Measurements from ENCODE around the gene MXRA7.
A peak's percentile ranks its signal among the peaks of the same experiment; 100 is the strongest.
"Not testable (repeated sequence)": the region's sequence is repeated elsewhere in the genome, so short reads cannot be mapped to it uniquely, and the experiment has no call there.

MXRA7 gene

DNA sequence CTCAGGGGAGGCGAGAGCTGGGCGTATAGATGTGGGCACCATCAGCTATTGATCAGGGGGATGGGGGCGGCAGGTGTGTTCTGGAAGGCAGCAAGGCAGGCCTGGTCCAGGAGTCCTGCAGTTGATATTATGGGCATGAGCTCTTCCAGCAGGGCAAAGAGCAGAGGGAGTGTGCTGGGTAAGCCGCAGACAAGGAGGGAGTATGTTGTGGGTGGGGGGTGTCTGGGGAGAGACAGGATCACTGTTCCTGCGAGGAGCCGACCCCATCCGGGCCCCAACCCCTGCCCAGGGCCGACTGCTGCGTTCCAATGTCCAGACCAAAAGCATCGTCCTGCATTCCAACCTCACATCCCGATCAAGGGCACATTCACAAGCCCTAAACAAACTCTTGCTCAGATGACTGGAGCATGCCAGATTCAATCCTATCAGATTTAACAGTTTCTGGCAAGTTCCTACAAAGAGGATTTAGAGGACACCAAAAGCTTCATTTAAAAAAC, 9.2 kb downstream of the MXRA7 start:
- Histone ChIP-seq H3K9me3 (replicated peaks in 1 of 2; ENCODE audit: control insufficient read depth in 2 of 2, insufficient read depth in 1 of 2, low read depth in 1 of 2, low read length in 2 of 2) (peaks cover 0 to 3% of the 10 kb centered on the region in 2 donors), H3K14ac (ENCODE audit: low read length) (peak overlapping the region; percentile 10), H3K4me2 (ENCODE audit: insufficient read depth, low read length, poor library complexity, severe bottlenecking) (peak overlapping the region; percentile 41), H3K18ac (ENCODE audit: low read length) (peak overlapping the region; percentile 80), H3K4me3 (ENCODE audit: low read length in 2 of 2) (peak overlapping the region in 1 of 2 donors; percentile 44), H2BK12ac (ENCODE audit: low read length) (peak overlapping the region; percentile 73), H2BK120ac (ENCODE audit: low read depth, low read length) (peak overlapping the region; percentile 23), H3K27me3 (ENCODE audit: control insufficient read depth in 3 of 3, insufficient read depth in 3 of 3, low read depth in 1 of 3, low read length in 3 of 3) (no peaks in the 10 kb centered on the region), H3K36me3 (replicated peaks in 1 of 2; ENCODE audit: control insufficient read depth in 2 of 2, insufficient read depth in 2 of 2, low read length in 2 of 2) (no peaks in the 10 kb centered on the region), H2BK5ac (ENCODE audit: low read length) (peak overlapping the region; percentile 69), H3K23ac (ENCODE audit: low read depth, low read length, poor library complexity) (peak overlapping the region; percentile 34), H4K91ac (ENCODE audit: low read depth, low read length, poor library complexity) (no peak overlapping the region), H3K4me1 (ENCODE audit: control insufficient read depth in 2 of 2, insufficient read depth in 1 of 2, low read depth in 1 of 2, low read length in 2 of 2) (peaks cover 36% of the 10 kb centered on the region in 2 donors), H2AK5ac (ENCODE audit: low read depth, low read length) (peak overlapping the region; percentile 84), H3K9ac (ENCODE audit: low read depth, low read length, poor library complexity) (peak overlapping the region; percentile 47), H3K27ac (replicated peaks; ENCODE audit: low read length) (peak overlapping the region; percentile 83), H3K79me1 (ENCODE audit: low read depth, low read length) (peaks cover 2% of the 10 kb centered on the region), H4K8ac (ENCODE audit: low read depth, low read length) (no peak overlapping the region), H2AFZ (ENCODE audit: low read length) (peak overlapping the region; percentile 81), H3K4ac (ENCODE audit: low read length) (no peak overlapping the region), H2BK15ac (ENCODE audit: low read length) (peak overlapping the region; percentile 91)
- DNase-seq (ENCODE audit: low spot score), result no peak
- no CpG with 5 or more reads among the region's 11 CpGs for WGBS, 2 donors (ENCODE audit: extremely low coverage in 2 of 2, insufficient read length in 2 of 2, insufficient replicate concordance in 1 of 2)

DNA sequence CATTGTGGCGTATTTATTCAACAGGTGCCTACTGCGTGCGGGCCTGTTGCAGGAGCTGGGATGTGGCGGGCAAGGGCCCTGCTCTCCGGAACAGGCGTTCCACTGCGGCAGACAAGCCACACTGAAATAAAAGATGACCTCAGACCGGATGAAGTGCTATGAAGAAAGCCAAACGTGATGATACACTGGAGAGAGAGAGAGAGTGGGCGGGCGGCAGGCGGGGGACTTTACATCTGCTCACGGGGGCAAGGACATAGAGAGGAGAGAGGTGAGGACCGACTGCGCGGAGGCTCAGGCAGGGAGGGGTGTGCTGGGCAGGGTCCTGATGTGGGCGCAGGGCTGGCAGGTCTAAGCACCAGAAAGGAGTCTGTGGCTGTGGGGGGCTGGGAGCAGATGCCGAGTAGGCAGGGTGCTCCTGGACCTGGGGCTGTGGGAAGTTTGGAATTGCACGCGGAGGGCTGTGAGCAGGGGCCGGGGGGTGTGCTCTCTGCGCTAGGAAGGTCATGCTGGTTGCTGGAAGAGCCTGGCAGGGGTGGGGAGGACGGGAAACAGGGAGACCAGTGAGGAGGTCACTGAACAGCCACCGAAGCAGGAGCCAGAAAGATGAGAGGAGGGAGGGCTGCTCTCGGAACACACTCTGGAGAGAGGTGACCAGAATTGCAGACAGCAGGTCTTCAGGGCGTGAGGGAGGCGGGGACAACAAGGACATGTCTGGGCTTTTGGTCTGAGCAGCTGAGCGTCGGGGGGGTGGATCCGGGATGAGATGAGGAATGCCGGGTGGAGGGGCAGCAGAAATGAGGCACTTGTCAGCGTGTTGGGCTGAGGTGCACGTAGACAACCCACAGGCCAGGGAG, 9.9 kb downstream of the MXRA7 start:
- peak overlapping the region; percentile 47 for H3K9ac ChIP-seq (ENCODE audit: low read depth, low read length, poor library complexity)
- H2AFZ ChIP-seq (ENCODE audit: low read length), result peak overlapping the region; percentile 81
- H2BK120ac ChIP-seq (ENCODE audit: low read depth, low read length), result peak overlapping the region; percentile 97
- no peak overlapping the region for H4K91ac ChIP-seq (ENCODE audit: low read depth, low read length, poor library complexity)
- no peaks in the 10 kb centered on the region for H3K36me3 ChIP-seq (replicated peaks in 1 of 2; ENCODE audit: control insufficient read depth in 2 of 2, insufficient read depth in 2 of 2, low read length in 2 of 2)
- peak overlapping the region; percentile 69 for H2BK5ac ChIP-seq (ENCODE audit: low read length)
- peak overlapping the region; percentile 10 for H3K14ac ChIP-seq (ENCODE audit: low read length)
- peak overlapping the region; percentile 73 for H2BK12ac ChIP-seq (ENCODE audit: low read length)
- peak overlapping the region in 1 of 2 donors; percentile 44 for H3K4me3 ChIP-seq (ENCODE audit: low read length in 2 of 2)
- no peaks in the 10 kb centered on the region for H3K27me3 ChIP-seq (ENCODE audit: control insufficient read depth in 3 of 3, insufficient read depth in 3 of 3, low read depth in 1 of 3, low read length in 3 of 3)
- no peaks in the 10 kb centered on the region for H3K79me1 ChIP-seq (ENCODE audit: low read depth, low read length)
- no peak for DNase-seq (ENCODE audit: low spot score)
- peaks cover 0 to 3% of the 10 kb centered on the region in 2 donors for H3K9me3 ChIP-seq (replicated peaks in 1 of 2; ENCODE audit: control insufficient read depth in 2 of 2, insufficient read depth in 1 of 2, low read depth in 1 of 2, low read length in 2 of 2)
- peaks cover 36 to 37% of the 10 kb centered on the region in 2 donors for H3K4me1 ChIP-seq (ENCODE audit: control insufficient read depth in 2 of 2, insufficient read depth in 1 of 2, low read depth in 1 of 2, low read length in 2 of 2)
- H4K8ac ChIP-seq (ENCODE audit: low read depth, low read length), result no peak overlapping the region
- H3K18ac ChIP-seq (ENCODE audit: low read length), result peak overlapping the region; percentile 80
- H3K23ac ChIP-seq (ENCODE audit: low read depth, low read length, poor library complexity), result peak overlapping the region; percentile 34
- peak overlapping the region; percentile 84 for H2AK5ac ChIP-seq (ENCODE audit: low read depth, low read length)
- no CpG with 5 or more reads among the region's 33 CpGs for WGBS, 2 donors (ENCODE audit: extremely low coverage in 2 of 2, insufficient read length in 2 of 2, insufficient replicate concordance in 1 of 2)
- peak overlapping the region; percentile 46 for H3K4ac ChIP-seq (ENCODE audit: low read length)
- H3K27ac ChIP-seq (replicated peaks; ENCODE audit: low read length), result peak overlapping the region; percentile 83
- H2BK15ac ChIP-seq (ENCODE audit: low read length), result peak overlapping the region; percentile 91
- peak overlapping the region; percentile 41 for H3K4me2 ChIP-seq (ENCODE audit: insufficient read depth, low read length, poor library complexity, severe bottlenecking)

DNA sequence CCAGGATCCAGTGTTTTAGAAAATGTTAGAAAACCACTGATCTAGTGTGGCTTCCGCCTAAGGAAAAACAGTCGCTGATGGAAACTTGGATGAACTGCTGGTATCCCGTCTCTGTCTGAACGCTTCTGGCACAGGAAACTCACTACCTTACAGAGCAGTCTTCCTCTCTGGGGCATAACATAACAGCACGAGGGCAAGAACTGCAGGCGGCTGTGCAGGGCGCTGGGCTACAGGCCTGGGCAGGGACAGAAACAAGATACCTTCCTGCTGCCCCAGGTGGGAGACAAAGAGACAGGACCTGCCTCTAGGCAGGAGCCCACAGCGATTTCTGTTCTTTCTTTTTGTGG, 10.5 kb downstream of the MXRA7 start:
- H4K8ac ChIP-seq (ENCODE audit: low read depth, low read length), result no peak overlapping the region
- no peak overlapping the region for H4K91ac ChIP-seq (ENCODE audit: low read depth, low read length, poor library complexity)
- peak overlapping the region; percentile 4 for H3K18ac ChIP-seq (ENCODE audit: low read length)
- no peak overlapping the region for H2BK15ac ChIP-seq (ENCODE audit: low read length)
- H3K9me3 ChIP-seq (replicated peaks in 1 of 2; ENCODE audit: control insufficient read depth in 2 of 2, insufficient read depth in 1 of 2, low read depth in 1 of 2, low read length in 2 of 2), result peaks cover 0 to 3% of the 10 kb centered on the region in 2 donors
- no peaks in the 10 kb centered on the region for H3K36me3 ChIP-seq (replicated peaks in 1 of 2; ENCODE audit: control insufficient read depth in 2 of 2, insufficient read depth in 2 of 2, low read length in 2 of 2)
- H2AK5ac ChIP-seq (ENCODE audit: low read depth, low read length), result peak overlapping the region; percentile 24
- H3K23ac ChIP-seq (ENCODE audit: low read depth, low read length, poor library complexity), result no peak overlapping the region
- no peak overlapping the region for H3K4me2 ChIP-seq (ENCODE audit: insufficient read depth, low read length, poor library complexity, severe bottlenecking)
- no peak overlapping the region for H2BK12ac ChIP-seq (ENCODE audit: low read length)
- peak overlapping the region; percentile 83 for H3K27ac ChIP-seq (replicated peaks; ENCODE audit: low read length)
- peak overlapping the region; percentile 81 for H2AFZ ChIP-seq (ENCODE audit: low read length)
- no peak overlapping the region for H3K4ac ChIP-seq (ENCODE audit: low read length)
- H2BK120ac ChIP-seq (ENCODE audit: low read depth, low read length), result peak overlapping the region; percentile 97
- H3K9ac ChIP-seq (ENCODE audit: low read depth, low read length, poor library complexity), result no peak overlapping the region
- no peaks in the 10 kb centered on the region for H3K27me3 ChIP-seq (ENCODE audit: control insufficient read depth in 3 of 3, insufficient read depth in 3 of 3, low read depth in 1 of 3, low read length in 3 of 3)
- H3K4me3 ChIP-seq (ENCODE audit: low read length in 2 of 2), result peak overlapping the region in 1 of 2 donors; percentile 44
- no peak overlapping the region for H2BK5ac ChIP-seq (ENCODE audit: low read length)
- no peak overlapping the region for H3K14ac ChIP-seq (ENCODE audit: low read length)
- H3K4me1 ChIP-seq (ENCODE audit: control insufficient read depth in 2 of 2, insufficient read depth in 1 of 2, low read depth in 1 of 2, low read length in 2 of 2), result peaks cover 36 to 41% of the 10 kb centered on the region in 2 donors
- DNase-seq (ENCODE audit: low spot score), result no peak
- H3K79me1 ChIP-seq (ENCODE audit: low read depth, low read length), result no peaks in the 10 kb centered on the region
- WGBS, 2 donors (ENCODE audit: extremely low coverage in 2 of 2, insufficient read length in 2 of 2, insufficient replicate concordance in 1 of 2), result no CpG with 5 or more reads among the region's 8 CpGs

DNA sequence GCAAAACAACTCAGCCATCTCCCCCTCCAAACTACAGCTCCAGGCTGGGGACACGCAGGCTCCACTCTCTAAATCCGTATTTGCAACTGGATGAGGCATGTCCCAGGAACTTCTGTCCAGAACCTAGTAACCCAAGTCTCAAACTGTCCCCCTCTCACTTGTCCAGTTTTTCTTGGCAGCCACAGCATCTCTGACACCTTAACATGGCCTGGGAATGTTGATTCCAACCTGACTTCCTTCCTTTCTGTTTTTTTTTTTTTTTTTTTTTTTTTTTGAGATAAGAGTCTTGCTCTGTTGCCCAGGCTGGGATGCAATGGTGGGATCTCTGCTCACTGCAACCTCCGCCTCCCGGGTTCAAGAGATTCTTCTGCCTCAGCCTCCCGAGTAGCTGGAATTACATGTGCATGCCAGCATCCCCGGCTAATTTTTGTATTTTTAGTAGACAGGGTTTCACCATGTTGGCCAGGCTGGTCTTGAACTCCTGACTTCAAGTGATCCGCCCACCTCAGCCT, 12.2 kb downstream of the MXRA7 start:
- H2BK5ac ChIP-seq (ENCODE audit: low read length), result peak overlapping the region; percentile 17
- peak overlapping the region; percentile 58 for H2AK5ac ChIP-seq (ENCODE audit: low read depth, low read length)
- H4K91ac ChIP-seq (ENCODE audit: low read depth, low read length, poor library complexity); H3K23ac ChIP-seq (ENCODE audit: low read depth, low read length, poor library complexity); DNase-seq (ENCODE audit: low spot score); H2BK12ac ChIP-seq (ENCODE audit: low read length); H3K9me3 ChIP-seq (replicated peaks in 1 of 2; ENCODE audit: control insufficient read depth in 2 of 2, insufficient read depth in 1 of 2, low read depth in 1 of 2, low read length in 2 of 2); H3K79me1 ChIP-seq (ENCODE audit: low read depth, low read length); H2BK120ac ChIP-seq (ENCODE audit: low read depth, low read length); H3K36me3 ChIP-seq (replicated peaks in 1 of 2; ENCODE audit: control insufficient read depth in 2 of 2, insufficient read depth in 2 of 2, low read length in 2 of 2); H3K9ac ChIP-seq (ENCODE audit: low read depth, low read length, poor library complexity); H3K14ac ChIP-seq (ENCODE audit: low read length); H3K4me3 ChIP-seq (ENCODE audit: low read length in 2 of 2); H4K8ac ChIP-seq (ENCODE audit: low read depth, low read length); H3K4me2 ChIP-seq (ENCODE audit: insufficient read depth, low read length, poor library complexity, severe bottlenecking); H3K27me3 ChIP-seq (ENCODE audit: control insufficient read depth in 3 of 3, insufficient read depth in 3 of 3, low read depth in 1 of 3, low read length in 3 of 3); H3K4ac ChIP-seq (ENCODE audit: low read length): not testable (repeated sequence)
- peak overlapping the region; percentile 83 for H3K27ac ChIP-seq (replicated peaks; ENCODE audit: low read length)
- H3K18ac ChIP-seq (ENCODE audit: low read length), result peak overlapping the region; percentile 68
- H3K4me1 ChIP-seq (ENCODE audit: control insufficient read depth in 2 of 2, insufficient read depth in 1 of 2, low read depth in 1 of 2, low read length in 2 of 2), result peaks cover 36 to 43% of the 10 kb centered on the region in 2 donors
- no CpG with 5 or more reads among the region's 7 CpGs for WGBS, 2 donors (ENCODE audit: extremely low coverage in 2 of 2, insufficient read length in 2 of 2, insufficient replicate concordance in 1 of 2)
- H2BK15ac ChIP-seq (ENCODE audit: low read length), result peak overlapping the region; percentile 70
- peak overlapping the region; percentile 84 for H2AFZ ChIP-seq (ENCODE audit: low read length)
